NCI-H446 (cell line): Measurements from ENCODE around the gene TRIM24.
"Not testable (repeated sequence)": the region's sequence is repeated elsewhere in the genome, so short reads cannot be mapped to it uniquely, and the experiment has no call there.

Source experiments
- DNase-seq, 2 experiments: peaks; one replicate each; lab custom pipeline; 2025; lab: John Stamatoyannopoulos, UW

TRIM24 gene

GRCh38 chr7:138460649-138461607 is 869 bp downstream of the TRIM24 start:
- peak in 1 of 2 experiments; percentile 41 for DNase-seq

GRCh38 chr7:138463291-138463618 is 3.2 kb downstream of the TRIM24 start:
- DNase-seq, result not testable (repeated sequence)

DNA sequence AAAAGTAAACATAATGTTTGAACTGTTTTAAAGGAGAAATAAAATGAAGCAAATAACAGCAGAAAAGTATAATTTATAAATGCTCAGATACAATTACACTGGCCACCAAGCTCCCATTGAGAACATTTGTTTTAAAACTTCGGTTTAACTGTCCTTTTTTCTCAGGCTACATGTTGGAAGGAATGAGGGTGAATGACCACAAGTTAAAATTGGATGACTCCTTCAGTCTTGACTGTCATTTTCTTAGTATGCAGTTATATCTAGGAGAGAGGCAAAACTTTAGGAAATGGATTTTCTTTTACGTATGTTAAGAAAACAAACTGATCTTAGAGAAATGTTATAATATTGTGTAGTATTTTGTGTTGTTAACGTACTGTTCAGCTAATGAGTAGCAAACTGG is 5.0 kb downstream of the TRIM24 start:
- DNase-seq, result no peak

GRCh38 chr7:138466069-138466756 is 6.2 kb downstream of the TRIM24 start:
- not testable (repeated sequence) for DNase-seq

GRCh38 chr7:138468244-138469123 is 8.4 kb downstream of the TRIM24 start:
- peak; percentile 61 to 87 for DNase-seq

DNA sequence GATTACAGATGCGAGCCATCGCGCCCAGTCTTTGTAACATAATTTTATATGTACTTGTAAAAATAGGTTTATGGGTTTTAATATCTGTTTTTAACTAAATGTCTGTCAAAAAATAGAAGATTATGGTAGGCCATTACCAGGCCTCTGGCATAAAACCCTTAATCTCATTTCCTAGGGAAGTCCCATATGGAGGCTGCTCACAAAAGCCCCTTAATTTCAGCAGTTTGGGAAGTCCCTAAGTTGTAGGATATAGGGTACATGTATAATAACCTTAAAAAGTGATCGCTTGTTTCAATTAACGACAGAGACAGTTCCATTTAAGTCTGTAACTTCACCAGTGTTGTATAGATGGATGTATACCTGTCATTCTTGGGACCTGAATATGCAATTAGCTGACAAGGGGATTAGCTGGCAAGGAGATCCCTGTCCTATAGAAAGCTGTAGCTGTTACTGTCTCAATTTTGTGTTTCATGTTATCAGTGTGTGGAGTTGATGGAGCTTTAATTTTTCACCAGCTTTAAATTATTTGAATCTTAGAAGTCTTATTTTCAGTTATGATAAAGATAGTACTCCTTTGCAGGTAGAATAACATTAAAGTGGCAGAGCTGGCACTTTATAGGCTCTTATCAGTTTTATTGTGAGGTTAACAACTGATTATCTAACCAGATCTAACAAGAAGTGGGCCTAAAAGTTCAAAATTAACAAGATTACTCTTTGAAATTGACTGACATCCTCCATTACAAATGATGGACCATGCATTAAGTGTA is 10.5 kb downstream of the TRIM24 start:
- no peak for DNase-seq

GRCh38 chr7:138472292-138473079 is 12.4 kb downstream of the TRIM24 start:
- no peak for DNase-seq

- no peak for DNase-seq
Measured at GRCh38 chr7:138475377-138475776, 15.3 kb downstream of the TRIM24 start.

DNA sequence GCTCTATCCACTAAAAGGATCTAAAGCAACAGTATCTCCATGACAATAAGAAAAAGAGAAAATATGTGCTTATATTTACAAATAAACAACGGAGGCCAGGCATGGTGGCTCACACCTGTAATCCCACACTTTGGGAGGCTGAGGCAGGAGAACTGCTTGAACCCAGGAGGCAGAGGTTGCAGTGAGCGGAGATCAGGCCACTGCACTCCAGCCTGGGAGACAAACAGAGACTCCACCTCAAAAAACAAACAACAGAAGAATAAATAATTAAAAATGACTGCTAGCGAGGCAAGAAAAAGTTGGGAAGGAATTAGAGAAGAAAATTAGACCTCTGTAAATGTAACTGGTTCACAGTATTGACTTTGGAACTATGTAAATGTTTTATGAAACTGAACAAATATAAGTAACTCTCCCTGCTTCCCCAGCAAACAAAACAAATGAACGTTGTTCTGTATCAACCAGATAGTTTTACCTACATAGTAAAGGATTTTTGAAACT is 17.1 kb downstream of the TRIM24 start:
- DNase-seq, result no peak

- no peak for DNase-seq
Measured at GRCh38 chr7:138477581-138477980, 17.5 kb downstream of the TRIM24 start.

- no peak for DNase-seq
Measured at GRCh38 chr7:138478499-138478908, 18.4 kb downstream of the TRIM24 start.

- no peak for DNase-seq
Measured at GRCh38 chr7:138480527-138480926, 20.5 kb downstream of the TRIM24 start.

GRCh38 chr7:138481447-138482380 is 21.7 kb downstream of the TRIM24 start:
- DNase-seq, result no peak

DNA sequence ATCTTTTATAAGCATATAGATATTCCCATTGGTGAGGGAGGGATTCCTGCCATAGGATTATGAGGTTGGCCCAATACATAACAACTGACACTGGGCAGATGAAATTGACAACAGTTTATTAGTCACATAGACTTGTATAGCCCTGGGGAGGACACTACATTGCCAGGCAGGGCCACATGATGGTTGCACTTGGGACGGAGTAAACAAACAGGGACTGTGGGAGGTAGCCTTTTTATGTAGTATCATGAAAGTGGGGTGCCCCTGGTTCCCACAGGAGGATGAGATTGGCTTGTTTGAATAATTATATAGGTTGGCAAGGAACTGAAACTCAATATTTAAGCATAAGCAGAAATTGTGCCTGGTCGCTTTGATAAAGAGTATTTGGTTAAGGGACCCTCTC is 23.5 kb downstream of the TRIM24 start:
- no peak for DNase-seq

GRCh38 chr7:138485508-138485907 is 25.4 kb downstream of the TRIM24 start:
- DNase-seq, result not testable (repeated sequence)

GRCh38 chr7:138489139-138489538 is 29.1 kb downstream of the TRIM24 start:
- DNase-seq, result not testable (repeated sequence)

- no peak for DNase-seq
Measured at GRCh38 chr7:138491612-138492386, 31.7 kb downstream of the TRIM24 start.

- DNase-seq, result no peak
Measured at GRCh38 chr7:138492423-138492822, 32.4 kb downstream of the TRIM24 start.
